ENCODE results near the gene WNT16.
A peak's percentile ranks its signal among the peaks of the same experiment; 100 is the strongest.

Gene WNT16

GRCh38 chr7:121327671-121328070 is 1.1 kb upstream of the WNT16 start:
- no peak overlapping the region for H3K4me3 ChIP-seq (replicated peaks in 1 of 2; ENCODE audit: low read depth in 2 of 2, low read length in 2 of 2)
- DNase-seq (ENCODE audit: low read depth in 2 of 2), result no peak
- TF ChIP-seq CTCF (IDR thresholded peaks at IDR 0.05; ENCODE audit: low read depth, low read length), result no peak

- no peak for TF ChIP-seq CTCF (IDR thresholded peaks at IDR 0.05; ENCODE audit: low read depth, low read length)
- peak in 1 of 2 donors; percentile 33 for DNase-seq (ENCODE audit: low read depth in 2 of 2)
- peak overlapping the region; percentile 39 to 49 for H3K4me3 ChIP-seq (replicated peaks in 1 of 2; ENCODE audit: low read depth in 2 of 2, low read length in 2 of 2)
These were observed 622 bp downstream of the WNT16 start for GRCh38 chr7:121329191-121330052.

- DNase-seq (ENCODE audit: low read depth in 2 of 2), result peak in 1 of 2 donors; percentile 32
These were observed 1.4 kb downstream of the WNT16 start for GRCh38 chr7:121330053-121330833.

GRCh38 chr7:121331048-121331447 is 2.2 kb downstream of the WNT16 start:
- no peak overlapping the region for H3K4me3 ChIP-seq (replicated peaks in 1 of 2; ENCODE audit: low read depth in 2 of 2, low read length in 2 of 2)
- no peak for DNase-seq (ENCODE audit: low read depth in 2 of 2)
- TF ChIP-seq CTCF (IDR thresholded peaks at IDR 0.05; ENCODE audit: low read depth, low read length), result no peak

More at GRCh38 chr7:121330053-121330833, 1.4 kb downstream of the WNT16 start:
- no peak for TF ChIP-seq CTCF (IDR thresholded peaks at IDR 0.05; ENCODE audit: low read depth, low read length)
- peak overlapping the region; percentile 39 to 49 for H3K4me3 ChIP-seq (replicated peaks in 1 of 2; ENCODE audit: low read depth in 2 of 2, low read length in 2 of 2)

GRCh38 chr7:121331574-121331973 is 2.8 kb downstream of the WNT16 start:
- TF ChIP-seq CTCF (IDR thresholded peaks at IDR 0.05; ENCODE audit: low read depth, low read length), result no peak
- no peak for DNase-seq (ENCODE audit: low read depth in 2 of 2)
- H3K4me3 ChIP-seq (replicated peaks in 1 of 2; ENCODE audit: low read depth in 2 of 2, low read length in 2 of 2), result no peak overlapping the region

- H3K4me3 ChIP-seq (replicated peaks in 1 of 2; ENCODE audit: low read depth in 2 of 2, low read length in 2 of 2), result no peak overlapping the region
- TF ChIP-seq CTCF (IDR thresholded peaks at IDR 0.05; ENCODE audit: low read depth, low read length), result no peak
- no peak for DNase-seq (ENCODE audit: low read depth in 2 of 2)
These were observed 5.6 kb downstream of the WNT16 start for GRCh38 chr7:121334376-121334775.

All from cardiac fibroblast (primary cell).